MCF 10A (cell line): ENCODE measurements around the gene DHRS4L2. TPM values are rescaled to one million over a fixed set of nuclear protein-coding genes. Genes with fewer than 3 reads are reported as not detected.
A peak's percentile ranks its signal among the peaks of the same experiment; 100 is the strongest.
"Not testable (repeated sequence)": the region's sequence is repeated elsewhere in the genome, so short reads cannot be mapped to it uniquely, and the experiment has no call there.

Experiments used
- BruUV-seq: library from RNA; stranded (reverse); fragments of 400-500 nt; replicated peaks from 2 replicates; lab custom pipeline; 2021; lab: Mats Ljungman, UMichigan
- CTCF ChIA-PET: fragments of 300-600 bp; sonication (Branson Sonifier 250); formaldehyde crosslinking; extraction: SDS; loops from one replicate; lab custom pipeline; 2021; ENCODE audit warnings: antibody characterized with exemption, inconsistent platforms; lab: Yijun Ruan, JAX
- POLR2A ChIA-PET: fragments of 300-600, 350-650 bp; sonication (Branson Sonifier 250); formaldehyde crosslinking; extraction: SDS; loops from one replicate; lab custom pipeline; 2020; ENCODE audit warnings: antibody characterized with exemption, inconsistent platforms; lab: Yijun Ruan, JAX
- DNase-seq: peaks from one replicate; pipeline ENCODE4 v3.0.0-alpha.2; 2018; ENCODE audit not compliant: unreplicated experiment
- H3K27ac Mint-ChIP-seq: one replicate; pipeline ENCODE4 v1.8.0; 2022; ENCODE audit warnings: mild to moderate bottlenecking, low read depth, mixed read lengths; ENCODE audit not compliant: unreplicated experiment
- H3K27me3 Mint-ChIP-seq: one replicate; pipeline ENCODE4 v1.8.0; 2022; ENCODE audit warnings: mixed read lengths; ENCODE audit not compliant: insufficient read depth, unreplicated experiment
- H3K36me3 Mint-ChIP-seq: one replicate; pipeline ENCODE4 v1.8.0; 2022; ENCODE audit warnings: mild to moderate bottlenecking, moderate library complexity, mixed read lengths; ENCODE audit not compliant: insufficient read depth, unreplicated experiment
- H3K4me1 Mint-ChIP-seq: one replicate; pipeline ENCODE4 v1.8.0; 2022; ENCODE audit warnings: mixed read lengths; ENCODE audit not compliant: insufficient read depth, unreplicated experiment
- H3K4me3 Mint-ChIP-seq: one replicate; pipeline ENCODE4 v1.8.0; 2022; ENCODE audit warnings: mild to moderate bottlenecking, moderate library complexity, mixed read lengths; ENCODE audit not compliant: unreplicated experiment
- H3K9me3 Mint-ChIP-seq: one replicate; pipeline ENCODE4 v1.8.0; 2022; ENCODE audit warnings: mixed read lengths; ENCODE audit not compliant: unreplicated experiment
- intact Hi-C: fragments of 100-400 bp; cut with micrococcal nuclease; formaldehyde crosslinking; loops from 2 replicates; pipeline ENCODE4 v1.14.1; 2022
- total RNA-seq: library from RNA; stranded (reverse); gene quantifications from 2 replicates; pipeline ENCODE4 v1.2.3, GENCODE V29; 2022
- TF ChIP-seq, protein P1 (sequence below): fragments of 200-600 bp; IDR thresholded peaks from one replicate; pipeline ENCODE4 v1.8.0; 2022; ENCODE audit warnings: antibody characterized with exemption, mild to moderate bottlenecking; ENCODE audit not compliant: unreplicated experiment

The DHRS4L2 gene
- total RNA-seq, 1 experiment from 2014 or later: 20.8 TPM

DNA sequence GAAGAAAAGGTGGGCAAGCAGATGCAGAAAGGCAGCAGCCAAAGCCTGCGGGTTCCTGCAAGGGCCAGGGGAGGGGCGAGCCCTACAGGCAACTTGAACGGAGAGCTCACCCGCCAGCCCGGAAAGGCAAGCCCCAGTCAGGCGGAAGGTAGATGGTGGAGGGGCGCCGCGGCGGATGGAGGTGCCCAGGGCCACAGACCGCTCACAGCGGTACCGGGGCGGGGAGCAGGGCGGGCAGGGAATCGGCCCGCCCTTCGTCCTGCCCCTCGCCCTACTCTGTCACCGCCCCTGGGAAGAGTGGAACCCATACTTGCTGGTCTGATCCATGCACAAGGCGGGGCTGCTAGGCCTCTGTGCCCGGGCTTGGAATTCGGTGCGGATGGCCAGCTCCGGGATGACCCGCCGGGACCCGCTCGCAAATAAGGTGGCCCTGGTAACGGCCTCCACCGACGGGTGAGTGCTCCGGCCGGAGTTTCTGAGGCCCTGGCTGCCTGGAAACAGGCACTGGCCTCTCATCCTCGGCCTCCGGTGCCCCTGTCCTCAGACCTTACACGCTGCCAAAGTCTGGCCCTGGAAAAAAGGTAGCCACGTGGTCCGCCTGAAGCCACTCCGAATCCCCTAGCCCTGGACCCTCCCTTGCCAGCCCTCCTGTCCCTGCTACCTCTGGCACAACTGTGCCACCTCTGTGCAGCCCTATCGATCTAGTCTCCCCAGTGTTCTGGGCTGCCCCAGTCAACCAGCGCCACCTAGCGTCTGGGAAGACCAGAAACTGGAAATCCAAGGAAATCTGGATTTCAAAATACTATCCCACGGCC lies 35.1 kb upstream of the DHRS4L2 start, which contains the start of gene DHRS4:
Gene DHRS4, plus strand, starts transcription at position 307 of the 815 bp plus-strand sequence. Its CDS starts 19 bp downstream, at position 326.
- TF ChIP-seq, protein P1, sequence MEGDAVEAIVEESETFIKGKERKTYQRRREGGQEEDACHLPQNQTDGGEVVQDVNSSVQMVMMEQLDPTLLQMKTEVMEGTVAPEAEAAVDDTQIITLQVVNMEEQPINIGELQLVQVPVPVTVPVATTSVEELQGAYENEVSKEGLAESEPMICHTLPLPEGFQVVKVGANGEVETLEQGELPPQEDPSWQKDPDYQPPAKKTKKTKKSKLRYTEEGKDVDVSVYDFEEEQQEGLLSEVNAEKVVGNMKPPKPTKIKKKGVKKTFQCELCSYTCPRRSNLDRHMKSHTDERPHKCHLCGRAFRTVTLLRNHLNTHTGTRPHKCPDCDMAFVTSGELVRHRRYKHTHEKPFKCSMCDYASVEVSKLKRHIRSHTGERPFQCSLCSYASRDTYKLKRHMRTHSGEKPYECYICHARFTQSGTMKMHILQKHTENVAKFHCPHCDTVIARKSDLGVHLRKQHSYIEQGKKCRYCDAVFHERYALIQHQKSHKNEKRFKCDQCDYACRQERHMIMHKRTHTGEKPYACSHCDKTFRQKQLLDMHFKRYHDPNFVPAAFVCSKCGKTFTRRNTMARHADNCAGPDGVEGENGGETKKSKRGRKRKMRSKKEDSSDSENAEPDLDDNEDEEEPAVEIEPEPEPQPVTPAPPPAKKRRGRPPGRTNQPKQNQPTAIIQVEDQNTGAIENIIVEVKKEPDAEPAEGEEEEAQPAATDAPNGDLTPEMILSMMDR: peak; percentile 77
- H3K27me3 Mint-ChIP-seq: no peaks in the 10 kb centered on the region
- H3K9me3 Mint-ChIP-seq: no peaks in the 10 kb centered on the region
- intact Hi-C loops: loop anchor here (5.0 kb wide), 1 partner anchor 286 kb away; no protein-coding TSS in a partner anchor
- peaks cover 22% of the 10 kb centered on the region for H3K36me3 Mint-ChIP-seq
- H3K4me1 Mint-ChIP-seq: peaks cover 19% of the 10 kb centered on the region
- peak; percentile 86 for DNase-seq
- no TSS peak for BruUV-seq
- POLR2A ChIA-PET: interaction anchor here (0.6 to 1.4 kb wide), 4 partner anchors 31 to 647 kb away, joined by 3 to 4 read pairs (median 4); partner anchors contain the start of gene BCL2L2
- peak within 1 kb of the TSS; percentile 90 for H3K4me3 Mint-ChIP-seq
- peak within 1 kb of the TSS; percentile 93 for H3K27ac Mint-ChIP-seq
- CTCF ChIA-PET: interaction anchor here (0.7 to 3.0 kb wide), 9 partner anchors 11 to 646 kb away, joined by 3 to 12 read pairs (median 4); partner anchors contain the start of genes PCK2 and TINF2

DNA sequence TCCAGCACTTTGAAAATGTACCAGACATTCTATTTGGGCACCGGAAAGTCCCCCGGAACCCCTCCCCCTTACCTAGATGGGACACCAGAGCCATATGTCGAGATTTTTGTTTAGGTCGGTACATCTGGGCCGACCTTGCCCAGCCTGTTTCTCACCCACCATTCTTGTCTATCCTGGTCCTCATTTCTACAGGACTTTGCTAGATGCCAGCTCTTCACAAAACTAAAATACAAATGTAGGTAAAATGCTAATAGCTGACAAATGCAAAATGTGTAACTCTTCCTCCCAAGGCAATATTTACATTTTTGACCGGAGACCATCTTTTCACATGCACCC lies 34.5 kb upstream of the DHRS4L2 start:
- not testable (repeated sequence) for DNase-seq, H3K9me3 Mint-ChIP-seq, H3K27me3 Mint-ChIP-seq, BruUV-seq
- Mint-ChIP-seq H3K4me3 (peak overlapping the region; percentile 90), H3K4me1 (peaks cover 19% of the 10 kb centered on the region), H3K36me3 (peaks cover 27% of the 10 kb centered on the region), H3K27ac (peak overlapping the region; percentile 93)
- CTCF ChIA-PET: interaction anchor here (0.7 to 3.0 kb wide), 5 partner anchors 13 to 323 kb away, joined by 3 to 12 read pairs (median 4); partner anchors contain the start of genes PCK2 and TINF2
- intact Hi-C loops: loop anchor here (5.0 kb wide), 1 partner anchor 287 kb away; no protein-coding TSS in a partner anchor
- POLR2A ChIA-PET: interaction anchor here (0.8 kb wide), 1 partner anchor 160 kb away, joined by 3 read pairs; the partner anchor contains the start of genes DCAF11 and NRL

DNA sequence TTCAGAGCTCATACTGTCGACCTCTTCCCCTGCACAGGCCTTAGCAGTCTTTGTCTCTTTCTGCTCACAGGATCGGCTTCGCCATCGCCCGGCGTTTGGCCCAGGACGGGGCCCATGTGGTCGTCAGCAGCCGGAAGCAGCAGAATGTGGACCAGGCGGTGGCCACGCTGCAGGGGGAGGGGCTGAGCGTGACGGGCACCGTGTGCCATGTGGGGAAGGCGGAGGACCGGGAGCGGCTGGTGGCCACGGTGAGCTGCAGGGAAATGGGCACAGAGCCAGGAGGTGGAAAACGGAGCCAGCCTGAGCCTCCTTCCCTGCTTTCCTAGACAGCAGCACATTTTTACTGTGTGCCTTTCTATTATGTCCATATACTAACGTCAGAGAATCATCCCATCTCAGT lies 33.8 kb upstream of the DHRS4L2 start:
- not testable (repeated sequence) for BruUV-seq, H3K27me3 Mint-ChIP-seq, H3K9me3 Mint-ChIP-seq
- intact Hi-C loops: loop anchor here (5.0 kb wide), 1 partner anchor 288 kb away; no protein-coding TSS in a partner anchor
- Mint-ChIP-seq H3K4me3 (peak overlapping the region; percentile 90), H3K4me1 (peaks cover 19% of the 10 kb centered on the region), H3K36me3 (peaks cover 34% of the 10 kb centered on the region), H3K27ac (peak overlapping the region; percentile 93)
- peak; percentile 35 for DNase-seq
- CTCF ChIA-PET: interaction anchor here (0.7 to 3.0 kb wide), 2 partner anchors 53 to 324 kb away, joined by 3 to 12 read pairs; no protein-coding TSS in a partner anchor
- POLR2A ChIA-PET: interaction anchor here (0.8 kb wide), 1 partner anchor 159 kb away, joined by 3 read pairs; the partner anchor contains the start of genes DCAF11 and NRL

DNA sequence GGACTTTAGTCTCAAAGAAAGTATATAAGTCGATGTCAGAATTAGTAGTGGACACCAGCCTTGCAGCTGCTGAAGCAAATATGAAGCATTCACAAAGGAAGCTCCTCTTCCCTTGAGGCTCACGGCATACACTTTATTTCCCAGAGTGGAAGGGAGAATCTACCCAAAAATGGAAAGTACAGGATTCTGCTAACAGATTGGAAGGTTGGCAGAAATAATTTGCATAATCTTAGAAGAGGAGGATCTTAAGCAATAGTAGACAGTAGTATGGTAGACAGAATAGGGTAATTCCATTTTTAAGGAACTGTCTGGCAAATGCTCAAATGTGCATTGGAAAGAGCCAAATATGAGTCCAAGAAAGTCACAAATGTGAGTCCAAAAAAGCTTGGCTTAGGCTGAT lies 32.9 kb upstream of the DHRS4L2 start:
- POLR2A ChIA-PET, intact Hi-C loops, DNase-seq, H3K4me3 Mint-ChIP-seq, BruUV-seq, H3K27me3 Mint-ChIP-seq, H3K9me3 Mint-ChIP-seq, H3K27ac Mint-ChIP-seq: not testable (repeated sequence)
- Mint-ChIP-seq H3K4me1 (peaks cover 19% of the 10 kb centered on the region), H3K36me3 (peaks cover 34% of the 10 kb centered on the region)
- CTCF ChIA-PET: interaction anchor here (0.5 kb wide), 1 partner anchor 351 kb away, joined by 3 read pairs; no protein-coding TSS in a partner anchor

DNA sequence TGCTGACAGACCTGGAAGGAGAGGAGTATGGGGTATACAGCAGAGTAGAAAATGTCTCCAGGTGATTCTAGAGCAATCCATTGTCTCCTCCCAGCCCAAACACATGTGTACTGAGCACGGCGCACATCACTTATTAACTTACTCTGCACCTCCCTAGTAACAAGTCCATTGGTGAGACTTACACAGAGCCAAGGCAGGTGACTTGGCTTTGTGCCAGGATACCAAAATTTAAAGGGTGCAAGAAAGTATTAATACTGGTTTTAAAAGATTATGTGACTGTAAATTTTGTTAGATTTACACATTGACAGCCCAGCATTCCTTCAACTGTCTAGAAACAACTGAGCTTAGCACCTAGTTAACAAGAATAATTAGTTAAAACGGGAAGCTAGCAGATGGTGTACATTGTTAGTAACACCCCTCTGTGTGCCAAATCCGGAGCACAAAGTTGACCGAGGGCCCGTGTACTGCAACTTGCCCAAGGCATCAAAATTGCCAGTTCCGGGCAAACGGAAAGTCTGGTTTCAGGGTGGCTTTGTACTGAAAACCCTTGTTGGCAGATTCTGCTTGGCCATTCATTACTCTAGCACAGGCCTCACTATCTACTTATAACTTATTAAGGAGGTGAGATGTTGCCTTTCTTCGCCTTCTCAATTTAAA lies 30.7 kb upstream of the DHRS4L2 start:
- CTCF ChIA-PET: interaction anchor here (0.7 kb wide), 1 partner anchor 327 kb away, joined by 3 read pairs; no protein-coding TSS in a partner anchor

DNA sequence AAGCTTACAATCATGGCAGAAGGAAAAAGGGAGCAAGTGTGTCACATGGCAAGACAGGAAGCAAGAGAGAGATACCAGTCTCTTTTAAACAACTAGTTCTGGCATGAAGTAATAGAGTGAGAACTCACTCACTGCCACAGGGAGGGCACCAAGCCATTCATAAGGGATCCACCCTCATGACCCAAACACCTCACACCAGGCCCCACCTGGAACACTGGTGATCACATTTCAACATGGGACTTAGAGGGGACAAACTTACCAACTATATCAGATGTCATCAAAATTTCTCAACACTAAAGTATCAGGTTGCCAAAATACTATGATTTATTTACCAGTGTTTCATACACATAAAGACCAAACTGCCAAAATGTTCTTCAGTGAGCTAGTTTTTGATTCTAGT lies 27.8 kb upstream of the DHRS4L2 start:
- peaks cover 24% of the 10 kb centered on the region for H3K36me3 Mint-ChIP-seq
- H3K4me3 Mint-ChIP-seq, CTCF ChIA-PET, intact Hi-C loops, BruUV-seq, H3K27me3 Mint-ChIP-seq, POLR2A ChIA-PET, H3K27ac Mint-ChIP-seq, DNase-seq, H3K4me1 Mint-ChIP-seq, H3K9me3 Mint-ChIP-seq: not testable (repeated sequence)

More for the DNA sequence above, 30.7 kb upstream of the DHRS4L2 start:
- intact Hi-C loops, H3K4me3 Mint-ChIP-seq, DNase-seq, H3K27ac Mint-ChIP-seq, BruUV-seq, H3K27me3 Mint-ChIP-seq, POLR2A ChIA-PET, H3K9me3 Mint-ChIP-seq, H3K4me1 Mint-ChIP-seq: not testable (repeated sequence)
- H3K36me3 Mint-ChIP-seq: peaks cover 34% of the 10 kb centered on the region

DNA sequence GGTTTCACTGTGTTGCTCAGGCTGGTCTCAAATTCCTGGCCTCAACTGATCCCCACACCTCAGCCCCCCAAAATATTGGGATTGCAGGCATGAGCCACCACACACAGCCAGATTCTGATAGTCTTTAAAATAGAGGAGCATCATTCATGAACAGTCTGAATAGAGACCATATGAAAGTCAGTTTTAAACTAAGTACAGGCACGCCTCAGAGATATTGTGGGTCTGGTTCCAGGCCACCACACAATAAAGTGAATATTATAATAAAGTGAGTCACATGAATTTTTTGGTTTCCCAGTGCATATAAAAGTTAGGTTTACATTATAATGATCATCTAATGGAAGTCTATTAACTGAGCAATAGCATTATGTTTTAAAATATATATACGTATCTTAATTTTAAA lies 27.0 kb upstream of the DHRS4L2 start:
- H3K27me3 Mint-ChIP-seq, DNase-seq, H3K4me1 Mint-ChIP-seq, H3K9me3 Mint-ChIP-seq, H3K27ac Mint-ChIP-seq, POLR2A ChIA-PET, CTCF ChIA-PET, intact Hi-C loops, BruUV-seq, H3K4me3 Mint-ChIP-seq: not testable (repeated sequence)
- H3K36me3 Mint-ChIP-seq: peaks cover 16% of the 10 kb centered on the region
